ENCODE results near the gene MMD. TPM values are rescaled to one million over a fixed set of nuclear protein-coding genes. Genes with fewer than 3 reads are reported as not detected.

MMD gene
- total RNA-seq, 2 experiments from 2014 or later, result 15.3 to 17.4 TPM

DNA sequence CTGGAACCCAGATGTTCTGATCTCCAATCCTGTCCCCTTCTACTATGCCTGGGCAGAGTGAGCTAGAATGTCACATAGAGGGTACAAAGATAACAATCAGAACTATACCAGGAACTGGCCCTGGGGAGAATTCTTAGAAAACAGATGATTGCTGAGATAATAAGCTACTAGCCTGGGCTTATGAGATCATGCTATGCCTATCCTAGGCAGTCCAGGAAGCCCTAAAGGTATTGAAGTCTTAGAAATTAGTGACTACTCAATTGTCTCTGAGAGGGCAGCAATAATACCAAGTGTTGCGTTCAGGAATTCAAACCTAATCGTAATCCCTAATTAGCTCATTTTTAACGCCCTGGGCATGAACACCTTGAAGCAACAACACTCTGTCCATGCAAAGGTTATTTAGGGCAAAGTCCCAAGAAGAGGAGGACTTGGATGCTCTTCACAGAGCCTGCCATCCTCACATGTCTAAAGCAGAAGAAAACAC lies 77.1 kb downstream of the MMD start:
- CTCF ChIA-PET, result interaction anchor here (0.9 kb wide), 1 partner anchor 12 kb away, joined by 3 read pairs; no protein-coding TSS in a partner anchor
- H3K36me3 Mint-ChIP-seq (ENCODE audit: low read depth), result no peaks in the 10 kb centered on the region
- Histone ChIP-seq H3K9me3 (ENCODE audit: control insufficient read depth in 1 of 2, insufficient read depth in 1 of 2, low read length in 2 of 2) (no peaks in the 10 kb centered on the region), H3K27ac (ENCODE audit: low read depth in 1 of 2, low read length in 2 of 2) (peak overlapping the region in 1 of 2 donors; percentile 10), H3K4me3 (ENCODE audit: low read length) (no peak overlapping the region), H3K4me1 (ENCODE audit: insufficient read depth, low read length) (peaks cover 44% of the 10 kb centered on the region), H3K27me3 (ENCODE audit: control insufficient read depth in 1 of 2, insufficient read depth in 2 of 2, low read length in 2 of 2) (no peaks in the 10 kb centered on the region), H3K36me3 (ENCODE audit: insufficient read depth, low read length) (no peaks in the 10 kb centered on the region)
- no peak for ATAC-seq (ENCODE audit: poor library complexity)
- TF ChIP-seq, protein P1, sequence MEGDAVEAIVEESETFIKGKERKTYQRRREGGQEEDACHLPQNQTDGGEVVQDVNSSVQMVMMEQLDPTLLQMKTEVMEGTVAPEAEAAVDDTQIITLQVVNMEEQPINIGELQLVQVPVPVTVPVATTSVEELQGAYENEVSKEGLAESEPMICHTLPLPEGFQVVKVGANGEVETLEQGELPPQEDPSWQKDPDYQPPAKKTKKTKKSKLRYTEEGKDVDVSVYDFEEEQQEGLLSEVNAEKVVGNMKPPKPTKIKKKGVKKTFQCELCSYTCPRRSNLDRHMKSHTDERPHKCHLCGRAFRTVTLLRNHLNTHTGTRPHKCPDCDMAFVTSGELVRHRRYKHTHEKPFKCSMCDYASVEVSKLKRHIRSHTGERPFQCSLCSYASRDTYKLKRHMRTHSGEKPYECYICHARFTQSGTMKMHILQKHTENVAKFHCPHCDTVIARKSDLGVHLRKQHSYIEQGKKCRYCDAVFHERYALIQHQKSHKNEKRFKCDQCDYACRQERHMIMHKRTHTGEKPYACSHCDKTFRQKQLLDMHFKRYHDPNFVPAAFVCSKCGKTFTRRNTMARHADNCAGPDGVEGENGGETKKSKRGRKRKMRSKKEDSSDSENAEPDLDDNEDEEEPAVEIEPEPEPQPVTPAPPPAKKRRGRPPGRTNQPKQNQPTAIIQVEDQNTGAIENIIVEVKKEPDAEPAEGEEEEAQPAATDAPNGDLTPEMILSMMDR (IDR thresholded peaks at IDR 0.05), result no peak
- H3K9me3 Mint-ChIP-seq, result no peaks in the 10 kb centered on the region
- DNase-seq, result peak in 2 of 14 experiments; percentile 54 to 66
- peaks cover 23% of the 10 kb centered on the region for H3K4me1 Mint-ChIP-seq (ENCODE audit: low read depth)
- POLR2A ChIA-PET, result no interaction called here
- H3K27ac Mint-ChIP-seq, result no peak overlapping the region
- intact Hi-C loops (cut with DNase I, micrococcal nuclease), result no loop called here
- no peak overlapping the region for H3K4me3 Mint-ChIP-seq
- peaks cover 4% of the 10 kb centered on the region for H3K27me3 Mint-ChIP-seq

DNA sequence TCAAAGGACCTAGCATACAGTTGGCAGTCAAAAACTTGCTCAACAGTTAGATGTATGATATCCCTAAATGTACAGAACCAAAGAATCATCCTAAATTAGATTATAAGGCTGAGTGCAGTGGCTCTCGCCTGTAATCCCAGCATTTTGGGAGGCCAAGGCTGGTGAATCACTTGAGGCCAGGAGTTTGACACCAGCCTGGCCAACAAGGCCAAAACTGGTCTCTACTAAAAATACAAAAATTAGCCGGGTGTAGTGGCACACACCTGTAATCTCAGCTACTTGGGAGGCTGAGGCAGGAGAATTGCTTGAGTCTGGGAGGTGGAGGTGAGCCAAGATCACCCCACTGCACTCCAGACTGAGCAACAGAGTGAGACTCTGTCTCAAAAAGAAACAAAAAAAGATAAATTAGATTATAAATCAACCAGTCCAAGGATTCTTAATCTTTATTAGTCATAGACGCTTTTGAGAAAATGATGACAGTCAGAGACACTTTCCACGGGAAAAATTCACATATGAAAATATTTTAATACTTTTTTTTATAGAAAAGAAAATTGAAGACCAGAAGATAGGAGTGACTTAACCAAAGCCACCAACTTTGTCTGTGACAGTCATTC lies 77.6 kb downstream of the MMD start:
- Mint-ChIP-seq H3K9me3 (no peaks in the 10 kb centered on the region), H3K27me3 (peaks cover 4% of the 10 kb centered on the region), H3K4me1 (ENCODE audit: low read depth) (peaks cover 23% of the 10 kb centered on the region), H3K27ac (no peak overlapping the region), H3K4me3 (no peak overlapping the region), H3K36me3 (ENCODE audit: low read depth) (no peaks in the 10 kb centered on the region)
- H3K4me1 ChIP-seq (ENCODE audit: insufficient read depth, low read length), result peaks cover 42% of the 10 kb centered on the region
- no peaks in the 10 kb centered on the region for H3K36me3 ChIP-seq (ENCODE audit: insufficient read depth, low read length)
- CTCF ChIA-PET, result interaction anchor here (0.9 kb wide), 1 partner anchor 13 kb away, joined by 3 read pairs; no protein-coding TSS in a partner anchor
- no peaks in the 10 kb centered on the region for H3K9me3 ChIP-seq (ENCODE audit: control insufficient read depth in 1 of 2, insufficient read depth in 1 of 2, low read length in 2 of 2)
- no peaks in the 10 kb centered on the region for H3K27me3 ChIP-seq (ENCODE audit: control insufficient read depth in 1 of 2, insufficient read depth in 2 of 2, low read length in 2 of 2)
- H3K27ac ChIP-seq (ENCODE audit: low read depth in 1 of 2, low read length in 2 of 2), result peak overlapping the region in 1 of 2 donors; percentile 10
- ATAC-seq (ENCODE audit: poor library complexity) (no peak), DNase-seq (no peak)
- POLR2A ChIA-PET, result no interaction called here
- intact Hi-C loops (cut with DNase I, micrococcal nuclease), result no loop called here
- no peak overlapping the region for H3K4me3 ChIP-seq (ENCODE audit: low read length)
- TF ChIP-seq, protein P1 (IDR thresholded peaks at IDR 0.05), result no peak

DNA sequence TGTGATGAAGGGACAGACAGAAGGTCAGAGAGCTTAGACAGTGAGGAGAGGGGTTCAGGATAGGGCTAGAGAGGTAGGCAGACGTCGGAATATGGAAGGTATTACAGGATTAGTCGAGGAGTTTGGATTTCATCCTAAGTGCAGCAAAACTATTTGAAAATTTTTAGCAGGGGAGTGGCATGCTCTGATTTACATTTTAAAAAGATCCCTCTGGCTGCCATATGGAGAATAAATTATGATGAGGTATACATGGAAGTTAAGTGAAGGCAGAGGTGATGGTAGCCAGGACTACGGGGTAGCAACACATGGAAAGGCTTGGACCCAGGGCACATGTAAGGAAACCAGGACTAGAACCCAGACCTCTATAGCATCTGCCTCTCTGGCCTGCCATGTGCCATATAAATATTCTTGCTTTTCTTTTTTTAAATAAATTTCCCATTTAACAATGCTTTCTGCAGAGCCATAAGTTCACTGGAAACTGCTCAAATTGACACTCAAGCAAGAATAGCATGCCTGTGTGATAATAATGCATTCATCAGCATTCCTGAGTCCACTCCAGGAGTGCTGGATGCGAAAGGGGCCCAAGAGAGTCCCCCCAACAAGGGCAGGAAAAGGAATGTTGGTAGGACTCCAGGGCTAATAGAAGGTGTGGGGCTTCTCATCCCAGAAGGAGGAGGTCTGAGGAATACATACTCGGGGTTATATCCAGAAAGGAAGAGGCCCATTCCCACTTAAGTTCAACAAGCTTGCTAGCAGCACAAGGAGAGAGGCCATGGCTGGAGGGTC lies 78.6 kb downstream of the MMD start:
- CTCF ChIA-PET, result no interaction called here
- intact Hi-C loops (cut with DNase I, micrococcal nuclease), result no loop called here
- H3K27ac Mint-ChIP-seq, result no peak overlapping the region
- no peaks in the 10 kb centered on the region for H3K36me3 Mint-ChIP-seq (ENCODE audit: low read depth)
- Histone ChIP-seq H3K4me3 (ENCODE audit: low read length) (no peak overlapping the region), H3K9me3 (ENCODE audit: control insufficient read depth in 1 of 2, insufficient read depth in 1 of 2, low read length in 2 of 2) (no peaks in the 10 kb centered on the region), H3K36me3 (ENCODE audit: insufficient read depth, low read length) (no peaks in the 10 kb centered on the region), H3K27ac (ENCODE audit: low read depth in 1 of 2, low read length in 2 of 2) (peak overlapping the region in 1 of 2 donors; percentile 10), H3K4me1 (ENCODE audit: insufficient read depth, low read length) (peaks cover 41% of the 10 kb centered on the region), H3K27me3 (ENCODE audit: control insufficient read depth in 1 of 2, insufficient read depth in 2 of 2, low read length in 2 of 2) (no peaks in the 10 kb centered on the region)
- TF ChIP-seq, protein P1 (IDR thresholded peaks at IDR 0.05), result no peak
- POLR2A ChIA-PET, result no interaction called here
- H3K4me1 Mint-ChIP-seq (ENCODE audit: low read depth), result peaks cover 17% of the 10 kb centered on the region
- ATAC-seq (ENCODE audit: poor library complexity) (no peak), DNase-seq (no peak)
- peaks cover 4% of the 10 kb centered on the region for H3K27me3 Mint-ChIP-seq
- no peak overlapping the region for H3K4me3 Mint-ChIP-seq
- H3K9me3 Mint-ChIP-seq, result no peaks in the 10 kb centered on the region

Other genes with a start within 250 kb of the MMD start
- 1 to 10 TPM; 4.3 to 4.9 TPM for gene HLF, start 156.9 kb downstream of the MMD start, total RNA-seq
- gene SMIM36, start 89.6 kb upstream of the MMD start, total RNA-seq, result not detected

All from CD4-positive, alpha-beta T cell (primary cell).